Measurements from ENCODE around the gene ABCG2.

The ABCG2 gene

DNA sequence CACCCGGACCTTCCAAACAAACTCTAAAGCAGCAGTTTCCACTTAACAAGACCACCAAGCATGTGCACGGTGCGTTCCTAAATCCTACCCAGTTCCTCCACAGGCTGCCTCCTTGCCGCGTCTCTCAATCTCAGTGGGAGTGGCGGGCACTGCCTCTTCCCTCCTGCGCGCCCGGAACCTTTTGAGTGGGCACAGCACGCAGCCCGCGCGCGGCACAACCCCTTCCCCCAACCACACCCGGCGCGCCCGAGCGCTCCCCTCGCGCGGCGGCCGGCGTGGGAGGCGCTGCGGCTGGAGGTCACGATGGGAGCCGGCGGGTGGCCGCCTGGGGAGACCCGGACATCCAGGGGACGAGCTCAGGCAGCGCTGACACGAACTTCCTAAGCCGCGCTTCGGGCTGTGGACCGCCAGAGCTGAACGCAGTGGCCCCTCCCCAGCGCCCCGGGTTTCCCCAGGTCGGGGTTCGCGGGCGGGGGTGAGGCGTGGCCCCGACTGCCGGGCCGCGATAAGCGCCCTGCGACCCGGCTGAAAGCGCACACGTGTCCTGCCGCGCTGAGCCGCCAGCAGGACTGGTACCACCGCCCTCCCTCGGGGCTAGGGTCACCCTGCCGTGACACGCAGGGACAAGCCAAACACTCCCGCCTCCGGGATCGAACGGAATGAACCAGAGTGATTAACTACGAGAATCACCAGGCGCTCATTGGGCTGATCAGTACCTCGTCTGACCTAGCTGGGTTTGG is at the start of gene ABCG2:
TSS of gene ABCG2 (minus strand) at position 151 of the 740 bp plus-strand sequence. CDS start 18,644 bp downstream, outside the sequence.
- no peak for DNase-seq (ENCODE audit: low read depth)

DNA sequence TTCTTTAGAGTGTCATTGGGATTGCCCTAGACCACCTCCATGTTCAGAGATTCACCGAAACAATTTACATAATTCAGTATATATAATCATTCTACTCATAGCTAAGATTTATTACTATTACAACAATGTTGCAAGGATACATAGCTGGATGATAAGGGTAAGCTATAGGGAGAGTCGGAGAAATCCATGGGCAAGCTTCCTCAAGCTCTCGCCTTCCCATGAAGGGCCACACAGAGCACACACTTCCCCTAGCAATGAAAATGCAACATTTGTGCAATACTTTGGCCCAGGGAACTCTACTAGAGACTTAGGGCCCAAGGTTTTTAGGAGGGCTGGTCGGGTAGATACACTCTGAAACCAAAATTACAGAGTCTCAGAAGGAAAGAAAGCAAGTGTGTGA is 49.7 kb upstream of the ABCG2 start:
- DNase-seq (ENCODE audit: low read depth), result no peak

DNA sequence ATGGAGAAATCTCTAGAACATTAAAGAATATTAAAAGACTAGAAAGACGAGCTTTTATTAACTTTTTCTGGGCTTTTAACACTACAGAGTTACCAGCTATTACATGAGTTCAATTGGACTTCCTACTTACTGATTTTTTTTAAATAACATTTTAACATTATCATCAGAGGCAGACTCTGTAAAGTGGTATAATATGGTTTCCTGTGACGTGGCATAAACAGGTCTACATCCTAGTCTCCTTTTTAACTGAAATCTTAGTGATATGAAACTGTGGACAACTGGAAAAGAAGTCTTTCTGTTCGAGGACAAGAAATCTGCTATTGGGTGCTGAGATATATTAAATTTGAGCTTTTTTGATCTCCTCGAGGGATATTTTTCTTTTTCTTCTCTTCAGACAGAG is 48.7 kb upstream of the ABCG2 start:
- DNase-seq (ENCODE audit: low read depth), result no peak

DNA sequence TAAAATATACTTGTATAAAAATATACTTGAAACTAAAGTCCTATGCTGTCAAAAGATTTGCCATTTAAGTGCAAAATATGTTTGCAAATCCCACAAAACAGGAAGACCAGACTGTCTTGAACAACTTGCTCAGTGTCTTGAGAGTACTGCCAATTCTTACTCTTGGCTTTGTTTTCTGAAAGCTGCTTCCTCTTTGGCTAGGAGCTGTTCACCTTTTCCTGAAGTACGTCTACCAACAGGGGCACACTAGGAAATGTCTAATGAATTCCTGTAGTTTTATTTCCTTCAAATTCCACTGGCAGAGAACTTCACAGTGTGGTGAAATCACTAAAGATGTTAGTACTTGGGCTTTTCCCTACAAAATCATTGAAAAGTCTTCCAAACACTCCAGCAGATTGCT is 46.4 kb upstream of the ABCG2 start:
- DNase-seq (ENCODE audit: low read depth), result no peak

DNA sequence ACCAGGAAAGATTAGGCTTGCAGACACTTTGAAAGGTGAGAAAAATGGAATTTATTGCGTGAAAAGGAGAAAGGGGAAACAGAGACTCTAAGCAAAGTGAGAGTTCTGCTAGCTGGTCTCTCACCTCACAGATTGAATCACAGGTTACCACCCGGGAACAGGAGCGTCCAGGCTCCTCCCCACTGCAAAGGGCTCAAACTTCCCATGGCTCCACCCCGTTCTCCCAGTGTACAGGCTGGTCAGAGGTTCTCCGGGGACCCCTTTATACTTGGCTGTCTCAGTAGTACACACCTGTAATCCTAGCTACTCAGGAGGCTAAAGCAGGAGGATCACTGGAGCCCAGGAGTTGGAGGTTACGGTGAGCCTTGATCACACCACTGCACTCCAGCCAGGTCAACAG is 44.0 kb upstream of the ABCG2 start:
- DNase-seq (ENCODE audit: low read depth), result no peak

DNA sequence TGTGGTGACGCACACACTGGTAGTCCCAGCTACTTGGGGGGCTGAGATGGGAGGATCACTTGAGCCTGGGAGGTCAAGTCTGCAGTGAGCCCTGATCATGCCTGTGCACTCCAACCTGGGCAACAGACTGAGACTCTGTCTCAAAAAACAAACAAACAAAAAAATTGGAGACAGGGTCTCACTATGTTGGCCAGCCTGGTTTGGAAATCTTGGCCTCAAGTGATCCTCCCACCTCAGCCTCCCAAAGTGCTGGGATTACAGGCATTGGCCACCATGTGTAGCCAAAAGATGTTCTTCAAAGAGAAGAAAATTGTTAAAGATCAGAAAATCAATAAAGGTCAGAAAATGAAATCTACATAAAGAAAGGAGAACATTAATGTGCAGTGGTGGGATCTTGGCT is 41.7 kb upstream of the ABCG2 start:
- DNase-seq (ENCODE audit: low read depth), result no peak

DNA sequence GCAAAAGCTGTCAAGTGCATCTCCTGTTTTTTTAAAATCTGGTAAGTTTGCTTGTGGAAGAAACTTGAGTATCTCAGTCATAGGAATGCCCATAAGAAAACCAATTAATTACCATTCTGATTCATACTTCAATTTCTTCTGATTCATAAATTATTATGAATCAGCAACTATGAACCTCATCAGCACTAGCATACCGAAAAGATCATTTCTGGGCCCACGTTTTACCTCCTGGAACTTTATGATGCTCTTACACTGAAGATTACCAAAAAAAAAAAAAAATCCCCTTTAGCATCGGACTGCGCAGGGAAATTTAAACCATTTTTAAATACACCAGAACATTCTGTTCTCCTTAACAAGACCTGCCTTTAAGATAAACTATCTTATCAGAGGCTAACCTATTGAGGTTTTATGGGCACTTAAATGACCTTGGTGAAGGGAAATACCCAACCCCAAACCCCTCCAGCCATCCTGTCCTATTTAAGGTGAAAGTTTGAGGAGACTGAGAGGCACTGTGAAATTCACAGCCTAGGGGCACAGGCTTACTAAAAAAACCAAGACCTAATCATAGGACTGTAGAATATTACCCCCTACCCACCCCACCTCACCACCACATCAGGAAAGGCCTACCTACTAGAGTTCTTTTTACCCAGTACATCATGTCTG is 38.2 kb upstream of the ABCG2 start:
- DNase-seq (ENCODE audit: low read depth), result no peak

DNA sequence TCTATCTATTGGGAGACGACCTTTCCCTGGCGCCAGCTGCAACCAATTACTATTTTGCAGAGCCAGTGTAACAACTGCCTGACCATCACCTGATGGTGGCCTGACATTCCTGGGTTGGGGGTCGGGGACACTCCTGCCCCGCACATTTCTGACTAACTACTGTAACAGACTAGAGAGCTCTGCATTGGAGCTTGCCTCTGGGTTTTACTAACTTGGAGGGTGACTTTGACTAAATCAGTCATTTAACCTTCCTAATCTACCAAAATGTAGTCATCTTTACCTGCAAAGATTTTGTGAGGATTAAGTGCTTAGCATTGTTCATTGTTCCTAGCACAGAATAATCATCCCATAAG is 37.5 kb upstream of the ABCG2 start:
- DNase-seq (ENCODE audit: low read depth), result no peak

DNA sequence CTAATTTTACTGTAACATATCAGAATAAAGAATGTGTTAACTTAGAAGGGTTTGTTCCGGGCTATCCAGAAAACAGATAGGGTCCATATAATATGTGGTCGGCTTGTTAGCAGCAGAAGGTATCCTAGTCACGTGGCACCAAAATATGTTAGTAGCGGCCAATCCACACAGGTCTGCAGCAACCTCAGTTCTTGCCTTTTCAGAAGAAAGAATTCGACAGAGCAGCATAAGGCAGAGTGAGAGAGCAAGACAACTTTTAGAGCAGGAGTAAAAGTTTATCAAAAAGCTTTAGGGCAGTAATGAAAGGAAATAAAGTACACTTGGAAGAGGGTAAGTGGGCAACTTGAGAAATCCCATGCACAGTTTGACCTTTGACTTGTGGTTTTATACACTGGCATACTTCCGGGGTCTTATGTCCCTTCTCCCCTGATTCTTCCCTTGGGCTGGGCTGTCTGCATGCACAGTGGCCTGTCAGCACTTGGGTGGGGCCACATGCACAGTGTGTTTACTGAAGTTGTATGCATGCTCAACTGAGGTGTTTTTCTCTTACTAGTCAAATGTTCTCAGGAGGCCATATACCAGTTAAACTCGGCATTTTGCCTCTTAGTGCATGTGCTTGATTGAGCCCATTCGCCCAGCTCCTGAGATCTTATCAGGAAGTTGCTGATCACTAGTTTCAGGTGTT is 37.0 kb upstream of the ABCG2 start:
- no peak for DNase-seq (ENCODE audit: low read depth)

DNA sequence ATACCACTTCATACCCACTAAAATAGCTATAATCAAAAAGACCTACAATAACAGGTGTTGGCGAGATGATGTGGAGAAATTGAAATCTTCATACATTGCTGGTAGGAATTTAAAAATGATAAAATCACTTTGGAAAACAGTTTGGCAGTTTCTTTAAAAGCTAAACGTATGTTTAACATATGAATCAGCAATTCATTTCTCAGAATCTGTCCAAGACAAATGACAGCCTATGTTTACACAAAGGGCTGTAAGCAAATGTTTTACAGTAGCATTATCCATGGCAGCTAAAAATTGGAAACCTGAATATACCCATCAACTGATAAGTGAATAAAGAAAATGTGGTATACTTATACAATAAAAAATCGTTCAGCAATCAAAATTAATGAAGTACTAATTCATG is 33.0 kb upstream of the ABCG2 start:
- no peak for DNase-seq (ENCODE audit: low read depth)

DNA sequence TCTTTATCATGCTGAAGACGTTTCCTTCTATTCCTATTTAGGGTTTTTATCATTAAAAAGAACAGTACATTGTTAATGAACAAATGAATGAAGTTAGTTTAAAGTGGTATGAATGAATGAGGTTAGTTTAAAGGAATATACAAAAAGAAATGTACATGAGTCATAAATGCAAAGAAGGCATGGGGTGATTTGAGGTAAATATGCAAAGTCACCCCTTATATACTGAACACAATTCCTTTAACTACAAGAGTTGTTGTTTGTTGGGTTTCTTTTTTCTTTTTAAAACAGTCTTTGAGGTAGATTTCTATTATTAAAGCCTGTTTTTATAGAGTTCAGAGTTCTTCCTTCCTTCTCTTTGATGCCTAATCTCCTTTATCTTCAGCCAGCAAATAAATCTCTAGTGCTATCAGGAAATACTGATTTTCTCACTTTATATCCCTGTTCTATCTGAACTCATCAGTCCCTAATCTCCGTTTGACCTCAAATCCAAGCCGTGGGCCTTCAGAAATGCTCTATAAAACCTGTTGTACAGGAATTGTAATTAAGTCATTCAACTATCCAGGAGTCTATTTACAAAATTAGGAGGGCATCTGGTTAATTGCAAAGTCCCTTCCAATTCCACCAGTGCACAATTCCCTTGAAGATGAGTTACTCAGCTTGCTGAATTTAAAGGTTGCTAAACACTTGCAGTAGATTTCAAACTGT is 31.6 kb upstream of the ABCG2 start:
- no peak for DNase-seq (ENCODE audit: low read depth)

DNA sequence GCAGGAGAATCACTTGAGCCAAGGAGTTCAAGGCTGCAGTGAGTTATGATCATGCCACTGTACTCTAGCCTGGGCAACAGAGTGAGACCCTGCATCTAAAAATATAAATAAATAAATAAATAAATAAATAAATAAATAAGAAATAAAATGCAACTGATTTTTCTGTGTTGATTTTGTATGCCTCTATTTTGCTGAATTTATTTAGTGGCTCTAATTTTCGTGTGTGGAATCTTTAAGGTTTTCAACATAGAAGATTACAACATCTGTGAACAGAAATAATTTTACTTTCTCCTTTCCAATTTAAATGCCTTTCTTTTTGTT is 30.9 kb upstream of the ABCG2 start:
- DNase-seq (ENCODE audit: low read depth), result no peak

DNA sequence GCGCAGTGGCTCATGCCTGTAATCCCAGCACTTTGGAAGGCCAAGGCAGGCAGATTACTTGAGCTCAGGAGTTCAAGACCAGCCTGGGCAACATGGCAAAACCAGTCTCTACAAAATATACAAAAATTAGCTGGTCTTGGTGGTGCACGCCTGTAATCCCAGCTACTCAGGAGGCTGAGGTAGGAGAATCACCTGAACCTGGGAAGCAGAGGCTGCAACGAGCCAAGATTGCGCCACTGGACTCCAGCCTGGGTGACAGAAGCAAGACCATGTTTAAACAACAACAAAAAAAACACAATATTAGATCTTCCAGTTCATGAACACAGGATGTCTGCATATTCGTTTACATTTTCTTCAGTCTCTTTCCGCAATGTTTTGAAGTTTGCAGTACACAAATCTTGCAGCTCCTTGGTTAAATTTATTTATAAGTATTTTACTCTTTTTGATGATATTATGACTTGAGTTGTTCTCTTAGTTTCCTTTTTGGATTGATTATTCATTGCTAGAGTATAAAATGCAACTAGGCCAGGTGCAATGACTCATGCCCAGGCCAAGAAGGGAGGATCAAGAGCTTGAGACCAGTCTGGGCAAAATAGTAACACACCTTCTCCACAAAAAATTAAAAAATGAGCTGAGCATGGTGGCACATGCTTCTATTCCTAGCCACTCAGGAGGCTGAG is 30.4 kb upstream of the ABCG2 start:
- no peak for DNase-seq (ENCODE audit: low read depth)

DNA sequence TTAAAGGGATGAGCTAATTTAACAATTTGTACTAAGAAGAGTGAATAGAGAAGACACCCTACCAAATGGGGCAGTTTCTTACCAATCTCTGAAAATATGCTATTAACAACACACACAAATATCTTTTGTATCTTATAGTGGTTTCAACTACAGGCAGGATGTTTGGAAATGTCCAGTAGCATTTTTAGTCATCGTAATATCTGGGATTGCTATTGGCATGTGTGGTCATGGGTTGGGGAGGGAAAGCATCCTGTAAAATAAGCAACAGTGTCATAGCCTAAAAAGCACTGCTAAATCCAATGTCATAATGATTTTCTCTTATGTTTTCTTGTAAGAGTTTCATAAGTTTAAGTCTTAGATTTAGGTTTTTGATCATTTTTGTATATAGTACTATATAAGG is 29.3 kb upstream of the ABCG2 start:
- DNase-seq (ENCODE audit: low read depth), result no peak

DNA sequence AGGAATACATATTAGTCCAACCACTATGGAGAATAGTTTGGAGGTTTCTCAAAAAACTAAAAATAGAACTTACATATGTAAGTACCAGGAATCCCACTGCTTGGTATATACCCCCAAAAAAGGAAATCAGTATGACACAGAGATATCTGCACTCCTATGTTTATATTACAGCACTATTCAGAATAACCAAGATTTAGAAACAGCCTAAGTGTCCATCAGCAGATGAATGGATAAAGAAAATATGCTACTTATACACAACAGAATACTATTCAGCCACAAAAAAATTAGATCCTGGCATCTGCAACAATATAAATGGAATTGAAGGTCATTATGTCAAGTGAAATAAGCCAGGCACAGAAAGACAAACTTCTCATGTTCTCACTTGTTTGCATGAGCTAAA is 27.5 kb upstream of the ABCG2 start:
- no peak for DNase-seq (ENCODE audit: low read depth)

DNA sequence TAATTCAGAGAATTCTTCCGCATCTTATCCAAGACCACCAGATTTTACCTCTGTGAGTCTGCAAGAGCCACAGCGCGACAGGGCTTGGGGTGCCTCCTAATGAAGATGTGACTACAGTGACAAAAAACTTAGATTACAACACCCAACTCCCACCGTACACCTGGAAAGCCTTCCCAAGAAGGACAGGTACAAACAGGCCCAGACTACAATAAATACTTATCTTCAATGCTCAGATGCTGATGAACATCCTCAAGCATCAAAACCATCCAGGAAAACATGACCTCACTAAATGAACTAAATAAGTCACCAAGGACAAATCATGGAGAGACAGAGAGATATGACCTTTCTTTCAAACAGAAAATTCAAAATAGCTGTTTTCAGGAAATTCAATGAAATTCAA is 20.8 kb upstream of the ABCG2 start:
- no peak for DNase-seq (ENCODE audit: low read depth)

DNA sequence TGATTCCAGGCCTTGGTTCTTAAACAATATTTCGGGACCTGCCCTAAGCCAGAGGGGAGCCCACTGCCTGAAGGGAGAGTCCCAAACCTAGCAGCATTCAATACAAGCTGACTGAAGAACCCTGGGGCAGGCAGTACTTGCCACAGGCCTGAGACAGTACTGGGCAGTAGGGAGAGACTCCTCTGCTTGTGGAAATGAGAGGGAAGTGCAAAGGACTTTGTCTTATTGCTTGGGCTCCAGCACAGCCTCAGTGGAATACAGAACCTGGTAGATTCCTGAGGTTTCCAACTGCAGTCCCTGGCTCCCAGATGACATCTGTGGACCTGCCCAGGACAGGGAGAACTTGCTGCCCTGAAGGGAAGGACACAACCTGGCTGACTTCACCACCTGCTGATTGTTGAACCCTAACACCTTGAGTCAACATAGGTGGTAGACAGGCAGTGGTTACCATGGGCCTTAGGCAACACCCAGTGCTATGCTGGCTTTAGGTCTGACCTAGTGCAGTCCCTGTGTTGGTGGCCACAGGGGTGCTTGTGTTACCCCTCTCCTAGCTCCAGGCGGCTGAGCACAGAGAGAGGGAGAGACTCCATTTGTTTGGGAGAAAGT is 20.3 kb upstream of the ABCG2 start:
- no peak for DNase-seq (ENCODE audit: low read depth)

DNA sequence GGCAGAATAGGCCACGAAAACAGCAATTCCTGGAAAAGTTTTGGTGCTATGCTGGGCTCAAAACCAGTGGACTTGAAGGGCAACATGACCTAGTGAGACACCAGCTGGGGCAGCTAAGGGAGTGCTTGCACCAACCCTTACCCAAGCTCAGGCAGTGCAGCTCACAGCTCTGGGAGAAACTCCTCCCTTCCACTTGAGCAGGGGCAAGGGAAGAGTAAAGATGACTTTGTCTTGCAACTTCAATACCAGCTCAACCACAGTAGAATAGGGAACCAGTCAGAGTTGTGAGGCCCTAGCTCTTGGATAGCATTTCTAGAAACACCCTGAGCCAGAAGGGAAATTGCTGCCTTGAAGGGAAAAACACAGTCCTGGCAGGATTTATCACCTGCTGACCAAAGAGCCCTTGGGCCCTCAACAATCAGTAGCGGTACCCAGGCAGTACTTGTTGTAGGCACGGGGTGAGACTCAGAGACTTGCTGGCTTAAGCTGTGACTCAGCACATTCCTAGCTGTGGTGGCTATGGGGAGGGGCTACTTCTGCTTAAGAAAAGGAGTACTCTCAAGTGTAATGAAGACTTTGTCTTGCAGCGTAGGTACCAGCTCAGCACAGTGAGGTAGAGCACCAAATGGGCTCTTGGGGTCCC is 19.7 kb upstream of the ABCG2 start:
- no peak for DNase-seq (ENCODE audit: low read depth)

DNA sequence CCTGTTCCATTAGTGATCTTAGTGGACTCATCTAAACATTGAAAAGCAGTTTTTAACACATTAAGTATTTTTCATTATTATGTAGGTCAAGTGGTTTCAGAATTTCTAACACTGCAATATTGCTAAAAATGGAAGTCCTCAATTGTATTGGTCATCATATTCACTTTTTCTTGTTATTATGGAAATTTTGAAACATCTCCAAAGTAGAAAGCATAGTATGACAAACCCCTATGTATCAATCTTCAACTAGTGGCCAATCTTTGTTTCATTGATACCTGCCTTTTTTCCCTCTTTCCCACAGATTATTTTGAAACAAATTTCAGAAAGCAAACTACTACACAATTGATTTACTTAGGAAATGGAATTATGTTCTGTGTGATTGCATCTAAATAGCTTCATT is 14.5 kb upstream of the ABCG2 start:
- DNase-seq (ENCODE audit: low read depth), result no peak

DNA sequence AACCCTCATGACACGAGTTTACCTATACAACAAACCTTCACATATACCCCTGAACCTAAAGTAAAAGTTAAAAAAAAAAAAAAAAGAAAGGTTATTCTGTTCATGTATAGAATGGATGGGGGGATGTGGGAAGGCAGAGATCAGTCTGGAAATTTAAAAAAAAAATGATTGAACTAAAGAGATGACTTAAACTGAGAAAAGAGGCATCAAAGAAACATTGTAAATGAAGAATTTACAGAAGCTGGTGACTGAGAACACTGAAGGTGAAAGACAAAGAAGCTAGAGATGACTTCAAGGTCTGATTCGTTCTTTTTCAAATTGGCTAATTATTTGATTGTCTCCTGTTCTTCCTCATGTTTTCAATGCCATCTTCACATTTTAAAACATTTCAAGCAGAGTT is 12.8 kb upstream of the ABCG2 start:
- DNase-seq (ENCODE audit: low read depth), result no peak

DNA sequence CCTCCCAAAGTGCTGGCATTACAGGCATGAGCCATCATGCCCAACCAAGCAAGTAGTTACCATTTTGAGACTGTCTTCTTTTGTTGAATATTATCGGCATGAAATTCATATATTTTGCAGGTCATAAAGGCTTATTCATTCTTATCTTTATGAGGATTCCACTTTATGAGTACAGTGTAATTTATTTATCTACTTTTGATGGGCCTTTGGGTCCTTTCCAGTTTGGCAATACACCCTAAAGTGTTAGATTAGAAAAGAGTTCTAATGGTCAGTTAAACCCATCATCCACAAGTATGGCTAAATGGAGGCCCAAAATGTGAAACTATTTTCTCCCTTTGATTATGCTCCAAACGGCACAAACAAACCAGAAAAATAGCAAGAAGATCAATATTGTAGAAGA is 10.9 kb upstream of the ABCG2 start:
- DNase-seq (ENCODE audit: low read depth), result no peak

DNA sequence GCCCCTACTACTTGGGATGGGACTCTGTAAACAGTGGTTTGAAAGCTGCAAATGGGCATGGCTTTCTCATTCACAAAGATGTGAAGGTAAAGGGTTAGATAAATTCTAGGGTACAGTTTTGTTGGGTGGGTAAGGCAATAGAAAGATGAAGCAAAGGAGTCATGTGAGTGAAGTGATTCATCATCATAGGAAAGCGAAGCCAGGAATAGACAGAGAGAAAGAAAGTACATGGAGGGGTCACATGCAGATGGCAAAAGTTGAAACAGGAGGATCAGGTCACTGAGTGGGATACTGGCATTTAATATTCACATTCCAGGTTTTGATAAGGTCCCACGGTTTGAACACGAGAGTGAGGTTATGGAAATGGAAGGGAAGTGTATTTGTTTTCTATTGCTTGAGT is 8.2 kb upstream of the ABCG2 start:
- DNase-seq (ENCODE audit: low read depth), result no peak

Data from stimulated activated CD8-positive, alpha-beta memory T cell treated with anti-CD3 and anti-CD28 coated beads, Interleukin-15, amount 100 ng/mL, for 1 hour (primary cell).